GM10248 (cell line): ENCODE measurements around the gene TMEM69.
"Not testable (repeated sequence)": the region's sequence is repeated elsewhere in the genome, so short reads cannot be mapped to it uniquely, and the experiment has no call there.

Source experiments
- CTCF ChIA-PET: fragments of 300-600 bp; sonication (Branson Sonifier 250); formaldehyde crosslinking; extraction: SDS; loops from one replicate; lab custom pipeline; 2021; ENCODE audit warnings: antibody characterized with exemption; lab: Yijun Ruan, JAX
- POLR2A ChIA-PET: fragments of 350-650 bp; sonication (Branson Sonifier 250); formaldehyde crosslinking; extraction: SDS; loops from one replicate; lab custom pipeline; 2020; ENCODE audit warnings: antibody characterized with exemption; lab: Yijun Ruan, JAX
- DNase-seq: peaks from one replicate; pipeline ENCODE4 v3.0.0; 2012; ENCODE audit errors: extremely low spot score
- CTCF ChIP-seq: IDR thresholded peaks from 2 replicates; pipeline ENCODE4 v1.5.1; 2012; ENCODE audit warnings: mild to moderate bottlenecking, low read depth; ENCODE audit errors: extremely low read depth, missing control alignments, control extremely low read depth

The TMEM69 gene

GRCh38 chr1:45722809-45723208, 34.8 kb downstream of the TMEM69 start:
- no peak for DNase-seq

GRCh38 chr1:45723248-45723930, 35.4 kb downstream of the TMEM69 start:
- CTCF ChIA-PET = interaction anchor here (1.6 kb wide), 1 partner anchor 9 kb away, joined by 3 read pairs; no protein-coding TSS in a partner anchor
- no peak for DNase-seq
- POLR2A ChIA-PET = no interaction called here
- no peak for TF ChIP-seq CTCF

More at GRCh38 chr1:45722809-45723208, 34.8 kb downstream of the TMEM69 start:
- CTCF ChIA-PET = interaction anchor here (1.6 kb wide), 1 partner anchor 10 kb away, joined by 3 read pairs; no protein-coding TSS in a partner anchor
- no peak for TF ChIP-seq CTCF
- POLR2A ChIA-PET = no interaction called here

- POLR2A ChIA-PET, CTCF ChIA-PET, DNase-seq: not testable (repeated sequence)
These were observed 38.0 kb downstream of the TMEM69 start for GRCh38 chr1:45726007-45726406.

- TF ChIP-seq CTCF = no peak
- no peak for DNase-seq
- POLR2A ChIA-PET = no interaction called here
- CTCF ChIA-PET = no interaction called here
These were observed 42.2 kb downstream of the TMEM69 start for GRCh38 chr1:45730075-45730779.

- no peak for DNase-seq
- ChIA-PET CTCF (interaction anchor here (1.9 kb wide), 1 partner anchor 493 kb away, joined by 4 read pairs; no protein-coding TSS in a partner anchor), POLR2A (no interaction called here)
- TF ChIP-seq CTCF = no peak
These were observed 42.9 kb downstream of the TMEM69 start for GRCh38 chr1:45730780-45731319.

GRCh38 chr1:45739137-45739536, 51.2 kb downstream of the TMEM69 start:
- DNase-seq = no peak
- TF ChIP-seq CTCF = no peak
- ChIA-PET CTCF (interaction anchor here (2.7 kb wide), 1 partner anchor 8 kb away, joined by 8 read pairs; no protein-coding TSS in a partner anchor), POLR2A (no interaction called here)

- CTCF ChIA-PET, POLR2A ChIA-PET, DNase-seq: not testable (repeated sequence)
These were observed 51.7 kb downstream of the TMEM69 start for GRCh38 chr1:45739641-45740156.
